CD4-positive, alpha-beta T cell treated with Interleukin-15 for 4 hours (primary cell): ENCODE measurements around the gene DDX10.

ENCODE experiments used
- DNase-seq: peaks from one replicate; pipeline ENCODE4 v3.0.0-alpha.2; 2020; ENCODE audit warnings: low spot score

Gene DDX10

DNA sequence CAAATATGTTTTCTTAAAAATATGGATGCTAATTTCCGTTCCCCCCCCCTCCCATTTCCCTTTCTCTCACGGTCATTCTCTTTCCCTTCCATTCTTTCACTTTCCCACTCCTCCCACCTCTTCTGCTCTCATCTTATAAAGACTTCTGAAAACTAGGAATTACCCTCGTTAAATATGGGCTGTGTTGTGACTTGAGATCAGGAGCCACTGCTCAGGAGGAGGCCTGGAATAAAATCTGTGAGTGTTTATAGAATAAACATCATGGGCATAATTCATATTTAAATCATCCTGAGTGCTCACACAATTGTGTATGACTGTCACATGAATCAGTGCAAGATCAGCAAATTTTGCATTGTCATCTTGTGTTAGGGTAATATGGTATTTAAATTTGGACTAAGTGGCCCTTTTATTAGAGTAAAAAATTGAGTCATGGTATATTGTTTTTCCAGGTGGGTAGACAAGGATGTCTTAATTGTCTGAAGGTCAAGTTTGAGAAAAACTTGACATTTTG is 208.0 kb downstream of the DDX10 start:
- no peak for DNase-seq

DNA sequence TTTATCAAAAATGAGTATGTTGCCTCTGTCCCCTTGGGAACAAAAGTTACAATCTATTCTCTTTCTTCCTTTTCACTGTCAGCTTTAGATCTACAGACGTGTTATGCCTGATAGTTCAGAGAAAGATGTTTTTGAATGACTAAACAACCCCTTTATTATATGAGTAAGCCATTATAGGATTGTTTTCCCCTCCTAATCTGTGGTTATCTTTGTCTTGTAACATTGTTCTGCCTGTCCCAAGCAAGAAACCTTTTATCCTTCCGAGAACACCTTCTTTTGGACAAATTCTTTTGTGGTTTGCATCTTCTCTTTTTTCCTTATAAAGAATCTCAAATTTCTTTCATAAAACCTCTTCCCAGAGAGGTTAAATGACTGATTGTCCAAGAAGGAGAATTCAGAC is 208.4 kb downstream of the DDX10 start:
- no peak for DNase-seq

DNA sequence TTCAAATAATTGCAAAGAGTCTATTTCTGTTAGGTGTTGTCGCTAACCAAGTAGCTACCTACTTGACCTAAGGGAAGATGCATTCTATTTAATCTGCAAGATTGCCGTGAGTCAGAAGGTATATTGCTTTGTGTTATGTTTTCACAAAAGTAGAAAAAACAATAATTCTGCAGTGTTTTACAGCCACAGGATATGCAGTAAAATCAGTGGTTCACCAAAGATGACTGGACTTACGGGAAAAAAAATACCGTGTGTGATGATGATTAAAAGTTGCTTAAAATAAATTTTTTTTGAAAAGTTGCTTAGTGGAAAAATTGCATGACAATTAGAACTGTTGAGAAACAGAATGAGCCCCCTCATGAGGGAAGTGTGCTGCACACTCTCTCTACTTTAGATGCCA is 209.1 kb downstream of the DDX10 start:
- no peak for DNase-seq

DNA sequence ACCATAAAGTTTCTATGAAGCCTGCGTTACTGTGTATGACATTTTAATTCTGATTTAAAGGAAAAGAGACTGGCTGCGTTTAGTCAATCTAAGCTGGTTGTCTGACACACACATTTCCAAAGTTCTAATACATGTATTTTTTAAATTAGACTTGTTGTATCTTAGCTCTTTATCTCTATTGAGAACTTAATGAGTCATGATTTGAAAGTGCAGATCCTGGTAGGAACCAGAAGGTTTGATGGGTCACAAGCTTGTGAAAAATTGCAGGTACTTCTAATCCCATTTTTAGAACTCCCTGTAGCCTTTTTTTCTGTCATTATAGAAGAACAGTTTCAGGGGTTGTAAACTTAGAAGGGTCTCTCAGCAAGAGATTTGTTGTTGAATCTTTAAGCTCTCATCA is 210.3 kb downstream of the DDX10 start:
- DNase-seq: no peak

DNA sequence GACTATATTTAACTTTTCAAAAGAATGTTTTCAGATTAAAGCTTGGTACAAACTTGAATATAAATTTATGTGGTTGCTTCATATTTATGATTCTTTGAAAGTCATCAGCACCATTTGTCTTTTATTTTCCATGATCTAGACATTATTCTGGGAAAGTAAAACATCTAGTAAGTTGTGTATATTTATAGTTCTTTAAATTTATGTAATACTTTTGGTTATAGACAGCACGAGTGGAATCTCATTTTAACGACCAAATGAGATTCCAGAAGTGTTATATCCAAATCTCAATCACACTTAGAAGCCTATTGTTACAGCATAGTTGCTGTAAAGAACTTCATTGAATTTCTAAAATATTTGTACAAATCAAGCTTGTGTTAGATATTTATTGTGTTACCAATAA is 212.3 kb downstream of the DDX10 start:
- no peak for DNase-seq

DNA sequence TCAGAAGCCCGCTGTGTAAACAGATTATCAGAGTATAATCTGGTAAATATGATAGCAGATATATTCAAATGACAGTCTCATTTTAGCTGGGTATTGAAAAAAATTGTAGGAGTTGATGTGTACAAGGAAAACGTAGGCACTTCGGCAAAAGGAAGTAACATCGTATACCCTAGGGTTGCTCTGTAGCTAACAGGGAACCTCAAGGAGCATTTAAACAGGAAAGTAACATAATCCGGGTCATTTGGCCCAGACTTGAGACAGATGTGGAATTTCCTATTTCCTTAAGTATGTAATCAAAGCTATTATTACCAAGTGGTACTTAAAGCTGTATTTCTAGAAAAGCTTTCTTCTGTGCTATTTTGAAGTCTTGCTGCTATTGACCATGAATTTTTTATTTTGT is 215.6 kb downstream of the DDX10 start:
- DNase-seq: no peak

DNA sequence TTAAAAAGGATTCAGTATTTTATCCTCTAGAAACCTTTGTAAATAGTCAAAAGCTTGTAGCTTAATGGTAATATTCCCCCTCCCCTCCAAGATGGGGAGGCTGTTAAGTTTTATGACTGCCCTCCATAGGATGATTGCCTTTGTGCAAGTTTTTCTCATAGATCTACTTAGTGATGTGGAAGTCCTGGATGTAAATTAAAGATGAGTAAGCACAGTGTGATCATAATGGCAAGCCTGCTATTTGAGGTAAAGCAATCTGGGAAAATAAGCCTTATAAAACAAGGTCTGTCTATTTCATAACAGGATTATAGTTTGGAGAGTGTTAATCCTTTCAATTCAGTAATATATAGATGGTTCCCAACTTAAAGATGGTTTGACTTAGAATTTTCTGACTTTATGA is 216.3 kb downstream of the DDX10 start:
- DNase-seq: no peak

DNA sequence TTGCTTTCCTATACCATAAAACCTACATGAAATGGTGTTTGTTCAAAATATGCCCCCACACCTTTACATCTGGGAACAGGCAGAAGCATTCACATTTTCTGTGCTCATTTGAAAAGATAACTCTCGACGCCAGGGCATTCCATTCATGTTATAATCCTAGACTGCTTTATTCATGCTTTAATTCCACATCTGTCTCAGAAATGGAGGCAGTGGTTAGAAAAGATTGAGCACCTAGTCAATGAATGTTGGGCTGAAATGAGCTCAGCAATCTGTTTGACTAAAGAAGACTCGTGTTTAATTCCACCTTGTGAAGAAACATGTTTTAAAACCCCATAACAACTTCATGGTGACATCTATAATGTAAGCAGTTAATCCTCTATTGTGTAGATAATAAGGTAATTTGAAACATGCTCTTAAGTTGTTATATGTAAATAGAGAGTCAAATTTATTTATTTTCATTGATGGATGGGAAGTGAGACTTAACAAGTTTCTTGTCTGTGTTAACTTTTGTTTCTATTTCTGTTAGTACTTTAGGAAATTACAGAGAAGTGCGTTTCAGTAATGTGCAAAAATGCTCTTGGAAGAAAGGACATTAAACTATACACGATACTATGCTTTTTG is 217.5 kb downstream of the DDX10 start:
- no peak for DNase-seq

DNA sequence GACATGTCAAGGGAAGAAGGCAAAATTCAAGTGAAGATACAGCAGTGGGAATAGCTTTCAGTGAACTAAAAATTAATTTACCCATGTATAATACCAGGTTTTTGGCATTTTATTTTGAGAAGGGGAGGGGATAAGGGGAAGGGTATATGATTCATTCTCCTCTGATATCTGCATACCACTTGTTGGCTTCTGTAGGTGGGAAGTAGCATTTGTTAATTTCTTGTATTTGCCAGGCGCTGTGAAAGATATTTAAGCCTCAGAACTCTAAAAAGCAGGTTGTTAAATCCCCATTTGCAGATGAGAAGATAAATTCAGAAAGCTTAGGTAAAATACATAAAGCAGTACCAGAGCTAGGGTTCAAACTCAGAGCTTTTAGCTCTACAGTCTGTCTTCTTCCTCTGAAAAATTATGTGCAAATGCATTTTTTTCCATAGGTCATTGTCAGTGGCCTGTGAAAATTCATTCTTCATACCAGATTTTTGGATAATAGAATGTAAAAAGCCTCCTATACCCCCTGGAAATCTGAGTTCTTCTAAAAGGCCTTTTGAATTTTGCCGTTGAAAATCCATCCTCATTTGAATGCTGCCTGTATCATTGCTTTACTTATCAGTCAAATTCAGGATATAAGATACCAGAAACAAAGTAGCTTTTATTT is 221.3 kb downstream of the DDX10 start:
- no peak for DNase-seq

DNA sequence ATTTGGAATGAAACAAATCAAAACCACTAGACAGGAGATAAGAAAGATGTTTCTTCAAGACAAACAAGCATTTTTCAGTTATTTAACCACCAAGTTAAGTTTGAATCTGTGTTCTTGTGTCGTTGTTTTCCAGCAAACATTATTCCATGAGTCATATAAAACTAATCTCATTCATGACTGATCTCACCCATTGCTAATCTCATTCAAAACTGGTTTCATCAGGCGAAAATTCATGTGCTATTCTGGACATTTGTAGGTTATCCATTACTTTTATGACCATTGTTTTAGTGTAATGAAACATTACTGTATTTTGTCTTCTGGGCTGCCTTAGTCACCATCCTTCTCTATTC is 221.8 kb downstream of the DDX10 start:
- no peak for DNase-seq

DNA sequence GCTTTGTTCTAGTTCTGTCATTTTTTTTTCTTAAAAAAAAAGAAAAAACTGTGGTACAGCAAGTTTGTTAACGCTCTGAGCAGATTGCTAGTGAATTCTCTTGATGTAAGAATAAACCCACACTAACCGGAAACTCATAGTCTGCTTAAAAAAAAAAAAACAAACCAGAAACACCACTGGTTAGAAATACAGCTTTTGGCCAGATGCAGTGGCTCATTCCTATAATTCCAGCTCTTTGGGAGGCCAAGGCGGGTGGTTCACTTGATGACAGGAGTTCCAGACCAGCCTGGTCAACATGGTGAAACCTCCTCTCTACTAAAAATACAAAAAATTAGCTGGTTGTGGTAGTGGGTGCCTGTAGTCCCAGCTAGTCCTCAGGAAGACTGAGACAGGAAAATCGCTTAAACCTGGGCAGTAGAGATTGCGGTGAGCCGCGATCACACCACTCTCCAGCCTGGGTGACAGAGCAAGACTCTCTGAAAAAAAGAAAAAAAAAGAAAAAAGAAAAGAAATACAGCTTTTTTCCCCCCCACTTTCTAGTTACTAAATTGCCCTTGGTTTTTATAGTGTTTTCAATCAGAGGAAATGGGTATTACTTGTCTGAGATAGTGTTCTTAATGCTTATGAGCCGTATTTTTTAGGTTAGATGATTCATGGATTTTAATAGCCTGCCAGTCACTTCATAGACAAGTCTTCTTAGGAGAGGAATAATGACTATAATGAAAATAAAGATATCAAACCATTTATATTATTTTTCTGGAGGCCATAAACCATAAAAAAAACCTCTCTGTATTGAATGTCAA is 222.8 kb downstream of the DDX10 start:
- DNase-seq: no peak

DNA sequence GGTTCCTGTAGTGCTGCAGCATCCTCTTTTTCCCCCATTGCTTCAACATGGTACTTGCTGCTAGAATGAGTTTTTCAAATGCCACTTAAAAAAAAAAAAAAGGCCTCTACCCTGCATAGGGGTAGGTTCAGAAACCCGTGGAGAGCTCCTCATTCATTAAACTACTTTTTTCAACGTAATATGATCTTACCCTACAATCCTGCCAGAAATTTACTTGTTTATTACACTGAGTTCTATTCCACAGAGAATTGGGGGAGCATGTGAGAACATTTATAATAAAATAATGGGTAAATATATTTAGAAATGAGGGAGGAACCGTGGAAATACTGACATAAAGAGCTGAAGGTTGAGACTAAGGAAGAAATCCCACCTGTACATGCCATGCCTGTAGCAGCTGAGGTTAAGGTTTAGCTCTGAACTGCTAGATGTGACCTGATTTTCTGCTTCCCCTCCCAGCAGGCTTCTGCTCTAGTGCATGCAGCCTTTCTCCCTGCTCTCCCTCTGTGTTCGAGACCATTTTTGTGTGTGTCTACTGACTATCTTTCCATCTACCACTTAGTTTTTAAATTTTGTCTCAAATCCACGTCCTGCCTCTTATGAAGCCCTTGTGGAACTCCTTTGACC is 225.7 kb downstream of the DDX10 start:
- no peak for DNase-seq

DNA sequence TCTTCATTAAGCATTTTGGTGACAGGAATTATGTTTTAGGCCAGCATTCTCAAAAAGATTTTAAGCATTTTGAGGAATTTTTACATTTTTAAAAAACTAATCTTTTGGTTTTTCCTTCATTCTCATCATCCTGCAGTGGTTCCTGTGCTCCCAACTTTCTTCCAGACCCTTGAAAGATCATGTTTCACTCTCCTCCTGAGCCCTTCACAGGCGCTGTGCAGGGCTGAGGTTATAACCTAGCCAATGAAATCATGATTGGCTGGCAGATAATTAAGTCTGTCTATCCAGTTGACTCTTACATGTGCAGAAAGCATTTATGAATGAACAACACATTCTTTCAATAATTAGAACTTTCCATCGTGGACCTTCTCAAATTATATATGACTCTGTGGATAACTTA is 226.3 kb downstream of the DDX10 start:
- DNase-seq: no peak

DNA sequence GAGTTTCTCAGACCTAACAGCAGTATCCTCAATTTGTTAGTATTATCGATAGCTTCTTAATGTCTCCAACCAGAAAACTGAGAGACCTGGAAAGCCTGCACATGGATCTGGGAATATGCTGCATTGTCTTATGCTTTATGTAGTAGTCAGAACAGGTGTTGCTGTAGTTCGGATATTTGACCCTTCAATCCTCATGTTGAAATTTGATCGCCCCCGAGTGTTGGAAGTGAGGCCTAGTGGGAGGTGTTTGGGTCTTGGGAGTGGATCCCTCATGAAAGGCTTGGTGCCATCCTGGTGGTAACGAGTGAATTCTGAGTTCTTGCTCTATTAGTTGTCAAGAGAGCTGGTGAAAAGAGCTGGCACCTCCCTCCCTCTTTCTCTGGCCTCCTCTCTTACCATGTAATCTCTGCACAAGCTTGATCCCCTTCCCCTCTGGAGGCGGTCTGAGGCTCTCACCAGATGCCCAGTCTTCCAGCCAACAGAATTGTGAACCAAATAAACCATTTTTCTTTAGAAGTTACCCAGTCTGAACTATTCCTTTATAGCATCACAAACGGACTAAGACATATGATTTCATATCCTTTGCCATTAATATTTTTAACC is 227.1 kb downstream of the DDX10 start:
- no peak for DNase-seq

DNA sequence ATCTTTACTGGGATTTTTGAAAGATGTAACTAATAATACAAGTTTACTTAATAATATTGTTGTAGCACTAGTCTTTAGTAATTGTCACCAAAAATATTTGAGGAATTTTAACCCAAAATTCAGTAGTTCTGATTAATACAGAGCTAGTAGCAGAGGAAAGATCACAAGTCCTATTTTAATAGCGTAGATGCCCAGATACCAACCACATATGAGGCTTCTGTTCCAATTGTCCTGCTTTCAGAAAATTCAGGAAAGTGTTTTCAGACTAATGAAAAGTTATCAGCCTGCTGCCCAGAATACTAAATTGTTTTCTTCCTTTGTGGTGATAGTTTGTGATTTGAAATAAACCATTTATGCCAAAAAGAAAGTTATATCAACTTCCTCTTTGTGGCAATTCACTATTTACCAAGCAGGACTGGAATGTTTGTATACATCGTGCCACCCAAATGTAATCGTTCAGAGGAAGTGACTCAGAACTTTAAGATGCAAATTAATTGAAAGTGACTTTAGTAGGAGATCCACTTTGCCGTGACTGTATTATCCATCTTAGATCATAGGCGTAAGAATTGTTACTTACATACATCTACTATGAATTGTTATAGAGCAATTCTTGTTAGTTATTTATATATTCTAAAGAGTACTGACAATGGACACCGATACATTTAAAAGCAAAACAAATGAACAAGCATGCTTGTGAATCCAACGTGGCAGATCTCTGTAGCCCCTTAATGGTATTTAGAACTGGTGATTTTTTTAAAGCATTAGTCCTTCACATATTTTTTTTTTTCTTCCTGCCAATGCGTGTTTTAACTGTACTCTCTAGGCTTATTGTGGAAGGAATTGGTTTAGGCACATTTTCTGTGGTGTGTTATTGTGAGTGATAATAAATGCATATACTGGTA is 231.0 kb downstream of the DDX10 start:
- DNase-seq: no peak

DNA sequence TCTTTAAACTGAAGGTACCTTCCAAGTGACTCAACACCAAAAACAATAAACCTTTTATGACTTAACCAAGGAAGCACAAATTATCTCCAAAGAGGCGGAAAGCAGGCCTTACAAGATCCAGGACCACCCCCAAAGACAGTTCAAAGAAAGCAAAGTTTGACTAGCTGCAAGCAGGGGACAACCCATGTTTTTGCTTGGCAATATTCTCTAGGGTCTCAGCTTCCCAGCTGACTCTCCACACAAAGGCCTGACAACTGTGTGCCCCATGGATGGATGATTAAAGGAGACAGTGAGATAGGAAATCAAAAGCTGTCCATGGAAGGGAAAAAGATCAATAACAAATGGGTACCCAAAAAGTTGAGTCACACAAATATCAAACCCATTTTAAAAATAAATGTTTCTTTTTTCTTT is 232.2 kb downstream of the DDX10 start:
- DNase-seq: no peak

DNA sequence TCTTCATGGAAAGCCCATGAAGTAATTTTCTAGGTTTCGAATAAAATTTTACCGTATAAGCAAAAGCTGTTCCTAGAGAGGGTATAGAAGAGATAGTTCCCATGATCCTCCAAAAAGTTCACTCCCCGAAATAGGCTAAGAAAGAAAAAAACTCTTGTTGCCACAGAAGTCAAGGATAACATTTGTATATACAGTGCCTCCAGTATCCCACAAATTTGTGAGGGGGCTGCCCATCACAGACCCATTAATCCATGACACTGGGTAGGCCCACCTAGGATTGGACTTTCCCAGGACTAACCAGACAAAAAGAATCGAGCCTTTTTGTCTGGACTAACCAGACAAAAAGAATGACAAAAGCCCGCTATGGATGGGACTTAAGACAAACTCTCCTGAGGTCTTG is 233.0 kb downstream of the DDX10 start:
- DNase-seq: no peak

DNA sequence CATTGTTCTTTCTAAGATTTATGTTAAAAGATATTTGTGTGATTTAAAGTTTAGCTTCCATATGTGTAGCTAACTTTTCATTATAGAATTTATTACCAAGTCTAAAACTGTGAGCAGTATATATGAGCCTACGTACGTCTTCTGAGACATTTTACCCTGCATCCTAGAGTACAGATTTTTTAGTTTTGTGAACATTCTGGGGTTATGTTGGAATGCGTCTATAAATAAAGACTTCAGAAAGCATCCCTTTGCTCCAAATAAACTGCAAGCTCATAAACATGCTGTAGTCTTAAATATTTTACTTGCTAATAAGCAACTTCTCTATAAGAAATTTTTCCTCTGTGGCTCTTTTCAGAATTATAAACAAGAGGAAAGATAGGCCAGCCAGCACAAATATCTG is 236.5 kb downstream of the DDX10 start:
- no peak for DNase-seq

DNA sequence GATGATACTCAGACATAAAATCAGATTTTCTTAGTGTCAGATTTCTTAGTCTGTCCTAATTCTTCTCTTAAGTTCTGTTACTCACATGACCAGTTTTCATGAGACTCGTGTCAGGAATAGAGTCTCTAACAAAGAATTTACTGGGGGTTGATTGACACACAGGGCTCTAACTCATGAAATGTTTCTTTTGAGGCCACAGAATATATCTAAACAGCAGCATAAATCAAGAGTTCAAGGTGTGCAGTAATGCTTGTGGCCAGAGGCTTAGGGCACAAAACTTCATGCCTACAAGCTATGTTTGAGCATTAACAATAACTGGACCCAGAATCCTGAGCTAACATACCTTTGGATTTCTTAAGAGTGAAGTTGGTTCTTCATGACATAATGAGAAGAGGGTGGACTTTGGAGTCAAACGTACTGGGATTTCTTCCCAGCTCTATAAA is 237.2 kb downstream of the DDX10 start:
- no peak for DNase-seq

DNA sequence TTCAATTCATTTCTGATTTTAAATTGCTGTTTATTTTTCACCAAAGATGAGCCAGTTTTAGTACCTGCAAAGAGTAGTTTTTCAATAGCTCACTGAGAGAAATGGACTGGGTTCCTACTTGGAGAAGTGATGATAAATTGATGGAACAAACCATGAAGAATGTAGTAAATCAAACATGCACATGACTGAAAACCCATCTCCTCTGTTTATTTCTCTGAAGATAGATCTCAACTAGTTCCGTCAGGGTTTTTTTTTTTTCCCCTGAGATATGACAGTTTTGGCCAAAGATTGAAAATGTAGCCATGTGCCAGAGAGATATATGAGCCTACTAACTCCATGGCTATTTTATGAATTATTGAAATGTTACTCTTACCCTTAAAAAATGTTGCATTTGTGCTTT is 239.6 kb downstream of the DDX10 start:
- no peak for DNase-seq

DNA sequence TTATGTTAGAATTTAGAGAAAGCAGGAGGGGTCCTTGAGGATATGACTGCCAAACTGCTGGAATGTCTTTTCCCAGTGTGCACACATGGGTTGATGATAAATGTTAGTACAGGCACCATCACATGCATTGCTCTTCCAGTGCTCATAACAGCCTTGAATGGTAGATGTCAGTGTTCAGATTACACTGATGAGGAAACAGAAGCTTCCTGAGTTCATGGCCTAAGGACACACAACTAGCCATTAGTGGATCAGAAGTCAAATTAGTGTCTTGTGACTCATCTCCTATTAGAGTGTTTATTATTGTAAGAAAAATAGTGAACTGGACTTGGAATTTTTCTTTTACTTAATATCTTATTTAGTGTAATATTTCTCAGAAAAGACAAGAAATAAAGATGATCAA is 241.5 kb downstream of the DDX10 start:
- no peak for DNase-seq
